DOHH2 (cell line): ENCODE data around the gene SLC16A7.

Experiments
- CTCF ChIP-seq: fragments of 200-600 bp; sonication (generic); IDR thresholded peaks from one replicate; pipeline ENCODE4 v1.5.1; 2014; ENCODE audit warnings: antibody characterized with exemption, mild to moderate bottlenecking, low read depth, low read length; ENCODE audit not compliant: poor library complexity, severe bottlenecking
- EZH2phosphoT487 ChIP-seq: fragments of 200-600 bp; sonication (generic); IDR thresholded peaks from 2 replicates; pipeline ENCODE4 v1.6.1; 2017; ENCODE audit warnings: borderline replicate concordance, mild to moderate bottlenecking, antibody characterized with exemption, low read length, moderate library complexity, mixed read lengths

GRCh38 chr12:59742841-59743240 lies 147.0 kb downstream of the SLC16A7 start:
- TF ChIP-seq CTCF (no peak), EZH2phosphoT487 (no peak)
